GM12878 (cell line): ENCODE measurements around the gene SLC25A44. TPM values are rescaled to one million over a fixed set of nuclear protein-coding genes. Genes with fewer than 3 reads are reported as not detected.
"Not testable (repeated sequence)": the region's sequence is repeated elsewhere in the genome, so short reads cannot be mapped to it uniquely, and the experiment has no call there.

Experiments
- ATAC-seq: fragments of 200-7000 bp; cut with Tn5 transposase; 3 replicates; pipeline ENCODE4 v1.9.1; 2020; ENCODE audit warnings: mild to moderate bottlenecking, moderate library complexity
- BruUV-seq: library from RNA; stranded (reverse); fragments of 400-500 nt; replicated peaks from 2 replicates; lab custom pipeline; 2021; lab: Mats Ljungman, UMichigan
- CTCF ChIA-PET: fragments of 300-600 bp; sonication (Branson Sonifier 250); formaldehyde crosslinking; extraction: SDS; loops from one replicate; lab custom pipeline; 2021; ENCODE audit warnings: inconsistent platforms; lab: Yijun Ruan, JAX
- POLR2A ChIA-PET: fragments of 350-600 bp; formaldehyde crosslinking; extraction: SDS; loops from one replicate; lab custom pipeline; 2021; ENCODE audit warnings: inconsistent platforms; lab: Charles Lee
- RAD21 ChIA-PET: fragments of 300-600 bp; sonication (Branson Sonifier 250); formaldehyde crosslinking; loops from one replicate; lab custom pipeline; 2023; ENCODE audit warnings: antibody characterized with exemption; ENCODE audit not compliant: unreplicated experiment; lab: Charles Lee
- SMC1A ChIA-PET: fragments of 300-600 bp; sonication (Branson Sonifier 250); formaldehyde crosslinking; loops from one replicate; lab custom pipeline; 2023; ENCODE audit not compliant: unreplicated experiment, uncharacterized antibody; lab: Charles Lee
- DNase-seq: peaks from one replicate; pipeline ENCODE4 v3.0.0-alpha.2; 2011; ENCODE audit warnings: low read depth, low spot score
- FAIRE-seq: peaks from 3 replicates; lab custom pipeline; 2011; peaks lifted over from hg19 to GRCh38; lab: Jason Lieb, UNC
- H2AFZ ChIP-seq: 2 replicates; pipeline ENCODE4 v1.6.0; 2011; ENCODE audit warnings: low read depth, low read length, control low read depth; ENCODE audit not compliant: control insufficient read depth
- H3K27ac ChIP-seq: 2 replicates; pipeline ENCODE4 v1.5.1; 2011; ENCODE audit warnings: control low read depth; ENCODE audit not compliant: control insufficient read depth, insufficient read depth
- H3K27me3 ChIP-seq, 2 experiments: replicated peaks in 1 of 2; 2 replicates each; pipeline versions ENCODE4 v1.6.0 to v1.6.1; 2011; ENCODE audit warnings: low read length in 1 of 2; ENCODE audit not compliant: control insufficient read depth in 2 of 2, insufficient read depth in 2 of 2
- H3K36me3 ChIP-seq, 2 experiments: 2 replicates each; pipeline ENCODE4 v1.5.1; 2011; ENCODE audit warnings: low read length in 1 of 2; ENCODE audit not compliant: control insufficient read depth in 2 of 2, insufficient read depth in 2 of 2
- H3K4me1 ChIP-seq: 2 replicates; pipeline ENCODE4 v1.6.1; 2011; ENCODE audit warnings: mild to moderate bottlenecking, low read length, moderate library complexity, mixed read lengths; ENCODE audit not compliant: control insufficient read depth, insufficient read depth
- H3K4me2 ChIP-seq: 2 replicates; pipeline ENCODE4 v1.6.0; 2011; ENCODE audit warnings: control low read depth; ENCODE audit not compliant: control insufficient read depth, insufficient read depth
- H3K4me3 ChIP-seq: fragments of 200-600 bp; sonication (generic); 2 replicates; pipeline ENCODE4 v1.5.1; 2016
- H3K79me2 ChIP-seq: 2 replicates; pipeline ENCODE4 v1.6.0; 2011; ENCODE audit warnings: low read length; ENCODE audit not compliant: control insufficient read depth, insufficient read depth
- H3K9ac ChIP-seq: 2 replicates; pipeline ENCODE4 v1.8.0; 2011; ENCODE audit warnings: low read length, control low read depth, mixed read lengths; ENCODE audit not compliant: control insufficient read depth, insufficient read depth
- H3K9me3 ChIP-seq: replicated peaks from 3 replicates; pipeline ENCODE4 v1.5.1; 2011; ENCODE audit warnings: mild to moderate bottlenecking, low read length; ENCODE audit not compliant: control insufficient read depth, insufficient read depth
- H4K20me1 ChIP-seq: 2 replicates; pipeline ENCODE4 v1.6.0; 2011; ENCODE audit not compliant: control insufficient read depth, insufficient read depth
- WGBS: methylation state at CpG from one replicate; pipeline ENCODE4 v1.1.6; 2016; ENCODE audit warnings: low lambda C conversion rate; ENCODE audit not compliant: insufficient replicate concordance, insufficient coverage; ENCODE audit errors: missing lambda C conversion rate; 5-methylcytosine and 5-hydroxymethylcytosine counted together
- in situ Hi-C: fragments of 300-500 bp; cut with MboI; formaldehyde crosslinking; loops from 9 replicates; pipeline ENCODE4 v1.14.3; 2018; ENCODE audit warnings: mixed read lengths
- intact Hi-C: fragments of 100-400 bp; cut with micrococcal nuclease; formaldehyde crosslinking; loops from one replicate; pipeline ENCODE4 v1.14.2; 2022; ENCODE audit not compliant: unreplicated experiment
- polyA plus RNA-seq, 11 experiments: library from polyadenylated mRNA; depleted of rRNA in 4 of 11; unstranded in 6 of 11; stranded (reverse) in 5 of 11; fragments of >200 nt; fragmentation: Nextera tagmentation in 4 of 11; fragmentation: Illumina TruSeq in 1 of 11; extraction: Ambion mirVana in 4 of 11; extraction: Trizol in 1 of 11; gene quantifications; 1 replicate in 1 of 11; 2 replicates in 10 of 11; pipeline versions ENCODE4 v1.2.1 to v1.2.3, GENCODE V29; 2011 to 2016; ENCODE audit warnings: inconsistent platforms in 2 of 11, missing spikeins in 2 of 11, low read depth in 1 of 11
- total RNA-seq, 4 experiments: library from RNA; depleted of rRNA in 3 of 4; stranded (reverse); fragments of >200 nt in 3 of 4; fragmentation: Illumina TruSeq in 1 of 4; extraction: Trizol in 1 of 4; gene quantifications; 2 replicates each; pipeline versions ENCODE4 v1.2.1 to v1.2.3, GENCODE V29; 2013 to 2021

Gene SLC25A44
- total and polyA plus RNA-seq, 10 of the 15 experiments (the other 5 are each of a cell fraction or from before 2014, with no cell fraction given), result 7.1 to 43.3 (median 30.4) TPM

DNA sequence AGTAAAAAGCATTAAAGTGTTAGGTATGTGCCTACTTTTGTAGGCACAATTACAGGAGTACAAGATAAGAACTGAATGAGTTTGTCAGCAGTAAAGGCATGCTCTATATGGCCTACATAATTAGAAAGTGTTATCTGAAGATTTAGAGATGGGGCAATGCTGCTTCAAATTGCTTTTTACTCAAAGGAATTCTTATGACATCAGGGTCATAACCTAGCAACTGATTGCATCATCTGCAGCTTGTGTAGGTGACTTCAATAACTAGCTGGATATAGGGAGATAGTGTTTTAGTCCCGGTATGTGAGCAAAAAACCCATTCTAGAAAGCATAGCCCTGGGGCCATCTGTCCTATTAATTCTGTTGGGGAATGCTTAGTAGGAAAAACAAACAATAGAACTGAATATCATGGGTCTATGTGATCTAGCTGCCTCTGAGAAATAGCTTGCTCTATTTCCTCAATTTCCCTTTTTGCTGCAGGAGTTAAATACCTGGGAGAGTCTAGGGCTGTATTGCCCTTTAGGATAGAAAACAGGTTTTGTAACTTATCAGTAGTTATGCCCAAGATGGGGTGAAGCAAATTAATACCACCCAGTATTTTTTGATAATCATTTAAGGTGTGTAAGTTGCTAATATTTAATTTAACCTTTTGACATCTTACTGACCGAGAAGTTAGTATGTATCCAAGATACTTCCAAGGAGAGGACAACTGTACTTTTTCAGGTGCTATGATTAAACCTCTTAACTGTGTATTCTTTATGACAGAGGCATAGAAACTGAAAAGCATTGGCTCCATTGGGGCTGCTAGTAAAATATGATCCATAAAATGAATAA is 7.3 kb upstream of the SLC25A44 start:
- H3K27me3 ChIP-seq, H3K4me2 ChIP-seq, in situ Hi-C loops, SMC1A ChIA-PET, H3K36me3 ChIP-seq, H4K20me1 ChIP-seq, CTCF ChIA-PET, H3K9me3 ChIP-seq, H3K79me2 ChIP-seq, DNase-seq, BruUV-seq, POLR2A ChIA-PET, H2AFZ ChIP-seq, H3K9ac ChIP-seq, ATAC-seq, H3K27ac ChIP-seq, H3K4me1 ChIP-seq, H3K4me3 ChIP-seq, RAD21 ChIA-PET, FAIRE-seq, intact Hi-C loops: not testable (repeated sequence)
- 58% methylated on average over 2 of the region's 2 CpGs for WGBS

- FAIRE-seq, ATAC-seq, H4K20me1 ChIP-seq, BruUV-seq, H3K4me2 ChIP-seq, RAD21 ChIA-PET, intact Hi-C loops, H3K4me1 ChIP-seq, H2AFZ ChIP-seq, DNase-seq, H3K36me3 ChIP-seq, CTCF ChIA-PET, H3K27ac ChIP-seq, in situ Hi-C loops, H3K4me3 ChIP-seq, H3K9ac ChIP-seq, H3K9me3 ChIP-seq, H3K27me3 ChIP-seq: not testable (repeated sequence)
- H3K79me2 ChIP-seq, result peaks cover 18% of the 10 kb centered on the region
- SMC1A ChIA-PET, result interaction anchor here (1.0 to 2.1 kb wide), 3 partner anchors 8 to 40 kb away, joined by 3 to 5 read pairs (median 5); no protein-coding TSS in a partner anchor
- WGBS, result 97% methylated on average over 4 of the region's 4 CpGs
- POLR2A ChIA-PET, result interaction anchor here (1.3 kb wide), 1 partner anchor 26 kb away, joined by 4 read pairs; no protein-coding TSS in a partner anchor
Observed at GRCh38 chr1:156190265-156190664, 3.6 kb upstream of the SLC25A44 start.
